ENCODE data around the gene AGTRAP. TPM values are rescaled to one million over a fixed set of nuclear protein-coding genes. Genes with fewer than 3 reads are reported as not detected.

AGTRAP gene
- polyA plus RNA-seq, 3 donors = 420 to 938 (median 842) TPM

GRCh38 chr1:11749203-11749689, 13.3 kb downstream of the AGTRAP start:
- H3K36me3 ChIP-seq (replicated peaks in 1 of 2; ENCODE audit: control insufficient read depth in 1 of 2, insufficient read depth in 2 of 2, low read length in 2 of 2) = peaks cover 69 to 71% of the 10 kb centered on the region in 2 donors
- no peaks in the 10 kb centered on the region for H3K27me3 Mint-ChIP-seq (ENCODE audit: low read depth in 3 of 3)
- H3K4me3 Mint-ChIP-seq = no peak overlapping the region
- H3K4me2 ChIP-seq (replicated peaks; ENCODE audit: extremely low read depth, low read length, poor library complexity, severe bottlenecking) = no peak overlapping the region
- peaks cover 46% of the 10 kb centered on the region for H3K4me1 Mint-ChIP-seq
- TF ChIP-seq CTCF (IDR thresholded peaks at IDR 0.05) = peak; percentile 92
- H3K27me3 ChIP-seq (ENCODE audit: control insufficient read depth in 2 of 2, insufficient read depth in 2 of 2, low read length in 2 of 2) = no peaks in the 10 kb centered on the region
- H3K9ac ChIP-seq (ENCODE audit: insufficient read depth, low read length, poor library complexity, severe bottlenecking) = no peak overlapping the region
- peak overlapping the region in 6 of 7 donors; percentile 52 to 91 (median 67) for H3K27ac Mint-ChIP-seq
- WGBS (ENCODE audit: insufficient coverage) = 83% methylated on average over 7 of the region's 9 CpGs
- peak; percentile 53 to 57 (median 56) for DNase-seq
- H3K27ac ChIP-seq (ENCODE audit: low read depth in 1 of 2, low read length in 2 of 2) = peak overlapping the region in 1 of 2 donors; percentile 52
- intact Hi-C loops (cut with micrococcal nuclease) = loop anchor here (1.0 to 5.0 kb wide), 2 partner anchors 97 to 99 kb away; partner anchors contain the start of genes FBXO2 (in 1 of the 2) and FBXO44 (in 1 of the 2)
- peaks cover 3 to 29% of the 10 kb centered on the region in 2 donors for H3K4me1 ChIP-seq (ENCODE audit: control insufficient read depth in 1 of 2, insufficient read depth in 2 of 2, low read length in 2 of 2)
- H4K20me1 ChIP-seq (ENCODE audit: insufficient read depth, low read length) = peaks cover 80% of the 10 kb centered on the region
- no peak overlapping the region for H3K4me3 ChIP-seq (replicated peaks in 1 of 3; ENCODE audit: low read depth in 2 of 3, low read length in 3 of 3)
- peaks cover 0 to 2% (median 0%) of the 10 kb centered on the region in 7 donors for H3K9me3 Mint-ChIP-seq
- peaks cover 27% of the 10 kb centered on the region for H3K79me2 ChIP-seq (ENCODE audit: insufficient read depth, low read length)
- H3K36me3 Mint-ChIP-seq = peaks cover 63 to 70% of the 10 kb centered on the region in 2 donors
- H2AFZ ChIP-seq (ENCODE audit: insufficient read depth, low read depth, low read length, poor library complexity, severe bottlenecking) = no peak overlapping the region
- no peaks in the 10 kb centered on the region for H3K9me3 ChIP-seq (replicated peaks in 1 of 2; ENCODE audit: control insufficient read depth in 1 of 2, insufficient read depth in 1 of 2, low read length in 2 of 2)

DNA sequence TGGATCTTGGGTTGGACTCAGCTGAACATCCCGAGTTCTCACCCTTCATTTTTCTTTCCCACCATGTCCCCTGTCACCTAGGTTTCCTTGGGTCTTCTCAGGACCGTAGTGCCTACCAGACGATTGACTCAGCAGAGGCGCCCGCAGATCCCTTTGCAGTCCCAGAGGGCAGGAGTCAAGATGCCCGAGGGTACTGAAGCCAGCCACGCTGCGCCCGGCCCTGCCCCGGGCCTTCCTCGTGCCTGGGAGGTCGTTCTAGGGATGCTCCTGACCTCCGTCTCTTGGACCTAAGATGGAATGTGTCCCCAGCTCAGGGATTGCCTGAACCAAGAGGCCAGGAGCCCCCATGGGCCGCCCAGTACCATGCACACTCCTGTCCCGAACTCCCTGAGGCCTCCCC, 14.1 kb downstream of the AGTRAP start:
- DNase-seq = no peak
- intact Hi-C loops (cut with micrococcal nuclease) = loop anchor here (1.0 to 5.0 kb wide), 2 partner anchors 98 to 100 kb away; partner anchors contain the start of genes FBXO2 (in 1 of the 2) and FBXO44 (in 1 of the 2)
- Mint-ChIP-seq H3K4me3 (no peak overlapping the region), H3K27ac (no peak overlapping the region), H3K9me3 (peaks cover 0 to 2% (median 0%) of the 10 kb centered on the region in 7 donors), H3K36me3 (peaks cover 59 to 66% of the 10 kb centered on the region in 2 donors), H3K27me3 (ENCODE audit: low read depth in 3 of 3) (peaks cover 0 to 3% (median 2%) of the 10 kb centered on the region in 3 donors), H3K4me1 (peaks cover 43% of the 10 kb centered on the region)
- peaks cover 3 to 29% of the 10 kb centered on the region in 2 donors for H3K4me1 ChIP-seq (ENCODE audit: control insufficient read depth in 1 of 2, insufficient read depth in 2 of 2, low read length in 2 of 2)
- no peaks in the 10 kb centered on the region for H3K9me3 ChIP-seq (replicated peaks in 1 of 2; ENCODE audit: control insufficient read depth in 1 of 2, insufficient read depth in 1 of 2, low read length in 2 of 2)
- no peaks in the 10 kb centered on the region for H3K27me3 ChIP-seq (ENCODE audit: control insufficient read depth in 2 of 2, insufficient read depth in 2 of 2, low read length in 2 of 2)
- no peak overlapping the region for H3K4me3 ChIP-seq (replicated peaks in 1 of 3; ENCODE audit: low read depth in 2 of 3, low read length in 3 of 3)
- TF ChIP-seq CTCF (IDR thresholded peaks at IDR 0.05) = no peak
- H4K20me1 ChIP-seq (ENCODE audit: insufficient read depth, low read length) = peaks cover 75% of the 10 kb centered on the region
- no peak overlapping the region for H2AFZ ChIP-seq (ENCODE audit: insufficient read depth, low read depth, low read length, poor library complexity, severe bottlenecking)
- no peak overlapping the region for H3K9ac ChIP-seq (ENCODE audit: insufficient read depth, low read length, poor library complexity, severe bottlenecking)
- peaks cover 22% of the 10 kb centered on the region for H3K79me2 ChIP-seq (ENCODE audit: insufficient read depth, low read length)
- H3K4me2 ChIP-seq (replicated peaks; ENCODE audit: extremely low read depth, low read length, poor library complexity, severe bottlenecking) = no peak overlapping the region
- peaks cover 65 to 66% of the 10 kb centered on the region in 2 donors for H3K36me3 ChIP-seq (replicated peaks in 1 of 2; ENCODE audit: control insufficient read depth in 1 of 2, insufficient read depth in 2 of 2, low read length in 2 of 2)
- 98% methylated on average over 14 of the region's 15 CpGs for WGBS (ENCODE audit: insufficient coverage)
- no peak overlapping the region for H3K27ac ChIP-seq (ENCODE audit: low read depth in 1 of 2, low read length in 2 of 2)

Data from CD14-positive monocyte (primary cell).